AG04450 (cell line): Measurements from ENCODE around the gene CEP95. TPM values are rescaled to one million over a fixed set of nuclear protein-coding genes. Genes with fewer than 3 reads are reported as not detected.

ENCODE experiments used
- CTCF ChIA-PET: fragments of 300-600, 350-600 bp; formaldehyde crosslinking; extraction: SDS; loops from one replicate; lab custom pipeline; 2022; ENCODE audit warnings: antibody characterized with exemption, inconsistent platforms; lab: Charles Lee
- POLR2A ChIA-PET: fragments of 350-600 bp; formaldehyde crosslinking; extraction: SDS; loops from one replicate; lab custom pipeline; 2021; ENCODE audit warnings: antibody characterized with exemption, inconsistent platforms; lab: Yijun Ruan, JAX
- DNase-seq: peaks from one replicate; pipeline ENCODE4 v3.0.0-alpha.2; 2011; ENCODE audit warnings: low read depth, low spot score
- H3K27ac ChIP-seq: one replicate; pipeline ENCODE4 v1.5.1; 2012; ENCODE audit warnings: low read depth, low read length, control low read depth
- H3K27me3 ChIP-seq: one replicate; pipeline ENCODE4 v1.6.0; 2012; ENCODE audit warnings: low read length; ENCODE audit not compliant: control insufficient read depth, insufficient read depth
- H3K4me3 ChIP-seq: 2 replicates; pipeline ENCODE4 v1.5.1; 2011; ENCODE audit warnings: mild to moderate bottlenecking, low read depth, low read length, control low read depth
- H3K9me3 ChIP-seq: 2 replicates; pipeline ENCODE4 v1.5.1; 2012; ENCODE audit warnings: low read length; ENCODE audit not compliant: control insufficient read depth, insufficient read depth
- polyA plus RNA-seq: library from polyadenylated mRNA; depleted of rRNA; stranded (reverse); fragments of >200 nt; gene quantifications from 2 replicates; pipeline ENCODE4 v1.2.3, GENCODE V29; 2011; rRNA removed
- small RNA-seq: library from RNA; depleted of rRNA; stranded (forward); fragments of <200 nt; gene quantifications from one replicate; pipeline ENCODE3, GENCODE V24; 2012; ENCODE audit warnings: low read depth; ENCODE audit not compliant: insufficient read length
- TF ChIP-seq, protein P1 (sequence below): IDR thresholded peaks from 2 replicates; pipeline ENCODE4 v1.5.1; 2011; ENCODE audit warnings: low read depth, low read length, control low read depth, inconsistent platforms

Gene CEP95
- polyA plus RNA-seq, 1 experiment, result 29.8 TPM

DNA sequence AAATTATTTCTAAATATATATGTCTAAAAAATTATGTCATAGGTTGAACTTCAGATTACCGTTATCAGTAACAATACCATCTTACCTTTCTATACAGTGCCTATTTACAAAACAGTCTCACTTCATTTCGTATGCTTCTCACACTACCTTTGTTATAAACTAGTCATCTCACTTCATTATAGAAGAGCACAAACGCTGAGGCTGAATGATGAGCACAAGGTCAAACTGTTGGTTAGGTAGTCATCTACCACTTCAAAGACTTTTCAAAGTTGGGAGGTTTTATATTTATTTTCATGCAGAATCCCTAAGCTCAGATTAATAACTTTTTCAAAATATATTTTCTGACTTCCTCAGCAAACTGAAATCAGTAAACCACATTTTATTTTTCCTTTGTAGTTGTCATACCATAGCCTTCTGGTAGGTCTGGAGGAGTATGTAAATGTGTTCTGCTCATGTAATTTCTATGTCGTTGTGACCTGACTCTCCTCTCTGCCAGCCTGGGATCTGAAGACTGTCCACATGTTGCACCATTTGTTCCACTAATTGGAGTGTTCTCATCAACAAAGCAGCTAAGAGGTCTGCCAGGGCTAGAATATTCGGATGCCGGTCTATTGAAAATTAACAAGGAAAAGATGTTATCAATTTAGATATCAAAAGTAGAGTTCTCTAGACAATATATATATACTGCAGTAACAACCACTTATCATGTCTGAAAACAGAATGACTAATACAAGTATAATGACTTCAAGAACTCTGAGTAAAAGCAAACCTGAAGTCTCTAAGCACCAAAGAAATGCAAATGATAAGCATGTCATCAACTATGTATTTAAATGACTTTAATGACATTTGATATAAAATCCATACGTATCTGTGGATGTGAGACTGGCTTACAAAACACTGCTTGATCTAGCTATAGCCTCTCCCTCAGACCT is 73.9 kb downstream of the CEP95 start:
- TF ChIP-seq, protein P1, sequence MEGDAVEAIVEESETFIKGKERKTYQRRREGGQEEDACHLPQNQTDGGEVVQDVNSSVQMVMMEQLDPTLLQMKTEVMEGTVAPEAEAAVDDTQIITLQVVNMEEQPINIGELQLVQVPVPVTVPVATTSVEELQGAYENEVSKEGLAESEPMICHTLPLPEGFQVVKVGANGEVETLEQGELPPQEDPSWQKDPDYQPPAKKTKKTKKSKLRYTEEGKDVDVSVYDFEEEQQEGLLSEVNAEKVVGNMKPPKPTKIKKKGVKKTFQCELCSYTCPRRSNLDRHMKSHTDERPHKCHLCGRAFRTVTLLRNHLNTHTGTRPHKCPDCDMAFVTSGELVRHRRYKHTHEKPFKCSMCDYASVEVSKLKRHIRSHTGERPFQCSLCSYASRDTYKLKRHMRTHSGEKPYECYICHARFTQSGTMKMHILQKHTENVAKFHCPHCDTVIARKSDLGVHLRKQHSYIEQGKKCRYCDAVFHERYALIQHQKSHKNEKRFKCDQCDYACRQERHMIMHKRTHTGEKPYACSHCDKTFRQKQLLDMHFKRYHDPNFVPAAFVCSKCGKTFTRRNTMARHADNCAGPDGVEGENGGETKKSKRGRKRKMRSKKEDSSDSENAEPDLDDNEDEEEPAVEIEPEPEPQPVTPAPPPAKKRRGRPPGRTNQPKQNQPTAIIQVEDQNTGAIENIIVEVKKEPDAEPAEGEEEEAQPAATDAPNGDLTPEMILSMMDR, result no peak
- ChIA-PET POLR2A (no interaction called here), CTCF (interaction anchor here (0.9 kb wide), 1 partner anchor 68 kb away, joined by 3 read pairs; no protein-coding TSS in a partner anchor)
- Histone ChIP-seq H3K27ac (no peak overlapping the region), H3K9me3 (no peaks in the 10 kb centered on the region), H3K27me3 (no peaks in the 10 kb centered on the region), H3K4me3 (no peak overlapping the region)
- no peak for DNase-seq

DNA sequence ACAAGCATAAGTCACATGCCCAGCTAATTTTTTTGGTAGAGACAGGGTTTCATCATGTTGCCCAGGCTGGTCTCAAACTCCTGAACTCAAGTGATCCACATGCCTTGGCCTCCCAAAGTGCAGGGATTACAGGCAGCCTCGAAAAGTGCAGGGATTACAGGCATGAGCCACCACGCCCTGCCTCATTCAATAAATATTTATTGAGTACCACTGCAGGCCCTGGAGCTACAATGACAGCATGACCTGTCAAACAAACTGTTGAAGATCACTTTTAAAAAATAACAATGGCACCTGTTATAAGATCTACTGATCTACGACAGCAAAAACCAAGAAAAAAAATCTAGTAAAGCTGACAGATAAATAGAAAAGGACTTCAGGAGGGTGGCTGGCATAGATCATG is 76.3 kb downstream of the CEP95 start:
- no peak for DNase-seq
- Histone ChIP-seq H3K9me3 (no peaks in the 10 kb centered on the region), H3K27ac (no peak overlapping the region), H3K27me3 (no peaks in the 10 kb centered on the region), H3K4me3 (no peak overlapping the region)
- POLR2A ChIA-PET, result no interaction called here
- TF ChIP-seq, protein P1, result no peak
- CTCF ChIA-PET, result interaction anchor here (1.7 kb wide), 1 partner anchor 8 kb away, joined by 3 read pairs; no protein-coding TSS in a partner anchor

DNA sequence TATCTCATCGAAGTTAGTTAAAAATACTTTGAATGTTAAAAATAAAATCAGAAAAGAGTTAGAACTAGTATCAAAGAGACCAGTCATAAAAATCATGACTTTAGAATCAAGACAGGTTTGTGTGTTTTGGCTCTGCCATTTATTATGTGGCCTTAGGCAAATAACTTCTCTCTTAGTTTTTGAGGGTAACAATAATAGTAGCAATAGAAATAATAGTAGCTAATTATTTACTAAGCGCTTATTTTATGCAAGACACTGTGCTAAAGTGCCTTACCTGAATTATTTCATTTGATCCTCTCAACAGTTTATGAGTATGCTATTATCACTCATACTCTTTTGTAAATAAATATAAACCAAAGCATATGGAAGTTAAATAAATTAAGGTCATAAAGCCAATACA is 78.4 kb downstream of the CEP95 start:
- ChIA-PET POLR2A (no interaction called here), CTCF (no interaction called here)
- DNase-seq, result no peak
- TF ChIP-seq, protein P1, result no peak
- Histone ChIP-seq H3K9me3 (no peaks in the 10 kb centered on the region), H3K27ac (no peak overlapping the region), H3K27me3 (no peaks in the 10 kb centered on the region), H3K4me3 (no peak overlapping the region)

Small RNAs within 50 kb of the gene (small RNA-seq; reads per million reads assigned to genes)
- gene AC009994.1, result not detected
- not detected for gene ATP5MFP4

Other genes starting within 250 kb of the CEP95 start
- 25.6 and 27.9 TPM in 2 replicates for gene TEX2, start 243.7 kb upstream of the CEP95 start, polyA plus RNA-seq
- 0.01 TPM in 1 of 2 replicates, not detected in the other for gene PECAM1, start 116.1 kb upstream of the CEP95 start, polyA plus RNA-seq
- 5.1 and 5.4 TPM in 2 replicates for gene MILR1, start 57.9 kb upstream of the CEP95 start, polyA plus RNA-seq
- gene POLG2, start 9.9 kb upstream of the CEP95 start, polyA plus RNA-seq, result 6.6 and 9.2 TPM in 2 replicates
- gene DDX5, start 688 bp upstream of the CEP95 start, polyA plus RNA-seq, result 722 and 915 TPM in 2 replicates
- 130 and 147 TPM in 2 replicates for gene SMURF2, start 155.3 kb downstream of the CEP95 start, polyA plus RNA-seq